HCT116 (cell line): ENCODE results near the gene TPM2.

Source experiments
- CTCF ChIP-seq, 3 experiments: fragments of 200-600 bp in 1 of 3; sonication (generic) in 1 of 3; IDR thresholded peaks in 2 of 3; conservative IDR thresholded peaks in 1 of 3; 2 replicates each; pipeline ENCODE4 v1.5.1; 2012 to 2017; ENCODE audit warnings: low read depth in 2 of 3, low read length in 2 of 3, antibody characterized with exemption in 1 of 3, borderline replicate concordance in 1 of 3, control low read depth in 1 of 3, mild to moderate bottlenecking in 1 of 3, mixed read lengths in 1 of 3, mixed run types in 1 of 3, moderate library complexity in 1 of 3; ENCODE audit not compliant: insufficient read depth in 1 of 3
- ELF1 ChIP-seq: IDR thresholded peaks from 2 replicates; pipeline ENCODE4 v1.6.1; 2012; ENCODE audit warnings: low read depth, borderline replicate concordance
- EZH2phosphoT487 ChIP-seq: fragments of 200-600 bp; IDR thresholded peaks from 2 replicates; pipeline ENCODE4 v1.6.1; 2018; ENCODE audit warnings: antibody characterized with exemption, borderline replicate concordance
- MAX ChIP-seq: IDR thresholded peaks from 2 replicates; pipeline ENCODE4 v1.6.1; 2012
- RAD21 ChIP-seq: IDR thresholded peaks from 2 replicates; pipeline ENCODE4 v1.6.1; 2012; ENCODE audit warnings: low read depth, mild to moderate bottlenecking
- REST ChIP-seq: IDR thresholded peaks from 2 replicates; pipeline ENCODE4 v1.6.1; 2012; ENCODE audit warnings: low read depth
- SP1 ChIP-seq: IDR thresholded peaks from 2 replicates; pipeline ENCODE4 v1.6.1; 2012; ENCODE audit warnings: low read depth
- SRF ChIP-seq: IDR thresholded peaks from 2 replicates; pipeline ENCODE4 v1.6.1; 2012; ENCODE audit warnings: low read depth
- YY1 ChIP-seq: IDR thresholded peaks from 2 replicates; pipeline ENCODE4 v1.6.1; 2011; ENCODE audit warnings: low read length, low read depth, moderate library complexity, mild to moderate bottlenecking; ENCODE audit not compliant: insufficient replicate concordance; ENCODE audit errors: extremely low read depth
- ZBTB33 ChIP-seq: IDR thresholded peaks from 2 replicates; pipeline ENCODE4 v1.6.1; 2011; ENCODE audit warnings: mild to moderate bottlenecking, low read length, moderate library complexity; ENCODE audit not compliant: insufficient replicate concordance; ENCODE audit errors: extremely low read depth

GRCh38 chr9:35665471-35665818 is 24.3 kb downstream of the TPM2 start:
- TF ChIP-seq YY1 (no peak), SRF (no peak), CTCF (IDR thresholded peaks at IDR 0.05 in 2 of 3, conservative IDR thresholded peaks at IDR 0.05 in 1 of 3; ENCODE audit: borderline replicate concordance in 1 of 3, insufficient read depth in 1 of 3, low read depth in 2 of 3, low read length in 2 of 3) (no peak), ELF1 (no peak), MAX (no peak), REST (no peak), SP1 (no peak), EZH2phosphoT487 (no peak), ZBTB33 (no peak), RAD21 (no peak)
